Endodermal cell (in vitro differentiated cells): ENCODE measurements around the gene RBM38. TPM values are rescaled to one million over a fixed set of nuclear protein-coding genes. Genes with fewer than 3 reads are reported as not detected.

Source experiments
- DNase-seq: peaks from one replicate; pipeline ENCODE4 v3.0.0-alpha.2; 2017
- H3K27ac ChIP-seq: 2 replicates; pipeline ENCODE4 v1.5.1; 2013; ENCODE audit warnings: mild to moderate bottlenecking, low read depth, low read length, moderate library complexity
- H3K27me3 ChIP-seq: 2 replicates; pipeline ENCODE4 v1.6.1; 2013; ENCODE audit warnings: mild to moderate bottlenecking, low read length, moderate library complexity; ENCODE audit not compliant: insufficient read depth, control insufficient read depth, poor library complexity, severe bottlenecking
- H3K36me3 ChIP-seq: 2 replicates; pipeline ENCODE4 v1.7.0; 2013; ENCODE audit warnings: mild to moderate bottlenecking, low read length, moderate library complexity; ENCODE audit not compliant: control insufficient read depth, insufficient read depth
- H3K4me1 ChIP-seq: one replicate; pipeline ENCODE4 v1.7.0; 2013; ENCODE audit warnings: low read length; ENCODE audit not compliant: control insufficient read depth, insufficient read depth
- H3K4me3 ChIP-seq: 2 replicates; pipeline ENCODE4 v1.5.1; 2013; ENCODE audit warnings: mild to moderate bottlenecking, low read length, moderate library complexity
- H3K9ac ChIP-seq: 2 replicates; pipeline ENCODE4 v1.6.1; 2013; ENCODE audit warnings: mild to moderate bottlenecking, low read length, moderate library complexity; ENCODE audit not compliant: poor library complexity, severe bottlenecking; ENCODE audit errors: extremely low read depth
- H3K9me3 ChIP-seq: 2 replicates; pipeline ENCODE4 v1.6.1; 2013; ENCODE audit warnings: mild to moderate bottlenecking, low read length, moderate library complexity; ENCODE audit not compliant: control insufficient read depth
- H3K27ac Mint-ChIP-seq: 2 replicates; pipeline ENCODE4 v1.8.0; 2020; ENCODE audit warnings: mixed read lengths
- H3K27me3 Mint-ChIP-seq: 2 replicates; pipeline ENCODE4 v1.8.0; 2021; ENCODE audit warnings: mild to moderate bottlenecking, mixed read lengths; ENCODE audit not compliant: insufficient read depth
- H3K36me3 Mint-ChIP-seq: 2 replicates; pipeline ENCODE4 v1.8.0; 2020; ENCODE audit warnings: low read depth, mixed read lengths
- H3K4me1 Mint-ChIP-seq: 2 replicates; pipeline ENCODE4 v1.8.0; 2020; ENCODE audit warnings: mixed read lengths
- H3K4me3 Mint-ChIP-seq: 2 replicates; pipeline ENCODE4 v1.8.0; 2020; ENCODE audit warnings: mild to moderate bottlenecking, moderate library complexity, mixed read lengths
- H3K9me3 Mint-ChIP-seq: 2 replicates; pipeline ENCODE4 v1.8.0; 2020; ENCODE audit warnings: mild to moderate bottlenecking, mixed read lengths
- WGBS, 2 experiments: methylation state at CpG; one replicate each; pipeline versions ENCODE4 v1.1.5 to v1.1.7; 2013; ENCODE audit warnings: missing lambda C conversion rate in 2 of 2, mixed read lengths in 1 of 2; ENCODE audit not compliant: insufficient coverage in 1 of 2, insufficient read length in 1 of 2; 5-methylcytosine and 5-hydroxymethylcytosine counted together
- total RNA-seq, 2 donors: library from RNA; stranded (reverse); fragmentation: NEBNext Ultra II Directional in 1 of 2; extraction: Animal tissue kit (Norgen Biotek cat#: 25700) in 1 of 2; gene quantifications; 2 replicates in 1 of 2; 3 replicates in 1 of 2; pipeline ENCODE4 v1.2.1, GENCODE V29; 2021
- TF ChIP-seq, protein P1 (sequence below): fragments of 200-600 bp; sonication (generic); conservative IDR thresholded peaks from 2 replicates; pipeline ENCODE4 v1.5.0; 2021; ENCODE audit warnings: antibody characterized with exemption, mild to moderate bottlenecking

The RBM38 gene
- total RNA-seq, 2 donors from 2014 or later: 29.0 to 30.2 TPM

DNA sequence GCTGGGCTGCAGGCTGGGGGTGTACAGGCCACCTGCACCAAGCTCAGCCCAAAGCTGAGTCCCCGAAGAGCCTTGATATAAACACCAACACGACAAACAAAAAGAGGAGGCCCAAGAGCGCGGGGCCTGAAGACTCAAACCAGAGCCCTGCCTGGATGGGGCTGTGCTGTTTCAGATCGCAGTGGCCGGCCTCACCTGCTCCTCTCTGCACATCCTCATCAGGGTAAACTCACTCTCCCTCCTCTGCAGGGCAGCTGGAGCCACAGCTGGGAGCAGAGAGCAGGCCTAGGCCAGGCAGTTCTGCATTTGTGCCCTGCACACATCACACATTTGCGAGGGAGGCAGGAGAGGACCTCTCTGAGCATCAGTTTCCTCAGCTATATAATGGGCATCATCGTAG, 3.7 kb upstream of the RBM38 start:
- DNase-seq: no peak
- Mint-ChIP-seq H3K27me3 (peaks cover 14% of the 10 kb centered on the region), H3K4me3 (no peak overlapping the region), H3K9me3 (no peaks in the 10 kb centered on the region), H3K4me1 (peaks cover 8% of the 10 kb centered on the region), H3K27ac (no peak overlapping the region), H3K36me3 (peaks cover 12% of the 10 kb centered on the region)
- WGBS, 2 experiments: 94% methylated on average over 8 of the region's 8 CpGs
- Histone ChIP-seq H3K27me3 (peaks cover 16% of the 10 kb centered on the region), H3K9ac (no peak overlapping the region), H3K4me1 (peaks cover 4% of the 10 kb centered on the region), H3K36me3 (peaks cover 7% of the 10 kb centered on the region), H3K4me3 (no peak overlapping the region), H3K9me3 (no peaks in the 10 kb centered on the region), H3K27ac (no peak overlapping the region)
- TF ChIP-seq, protein P1, sequence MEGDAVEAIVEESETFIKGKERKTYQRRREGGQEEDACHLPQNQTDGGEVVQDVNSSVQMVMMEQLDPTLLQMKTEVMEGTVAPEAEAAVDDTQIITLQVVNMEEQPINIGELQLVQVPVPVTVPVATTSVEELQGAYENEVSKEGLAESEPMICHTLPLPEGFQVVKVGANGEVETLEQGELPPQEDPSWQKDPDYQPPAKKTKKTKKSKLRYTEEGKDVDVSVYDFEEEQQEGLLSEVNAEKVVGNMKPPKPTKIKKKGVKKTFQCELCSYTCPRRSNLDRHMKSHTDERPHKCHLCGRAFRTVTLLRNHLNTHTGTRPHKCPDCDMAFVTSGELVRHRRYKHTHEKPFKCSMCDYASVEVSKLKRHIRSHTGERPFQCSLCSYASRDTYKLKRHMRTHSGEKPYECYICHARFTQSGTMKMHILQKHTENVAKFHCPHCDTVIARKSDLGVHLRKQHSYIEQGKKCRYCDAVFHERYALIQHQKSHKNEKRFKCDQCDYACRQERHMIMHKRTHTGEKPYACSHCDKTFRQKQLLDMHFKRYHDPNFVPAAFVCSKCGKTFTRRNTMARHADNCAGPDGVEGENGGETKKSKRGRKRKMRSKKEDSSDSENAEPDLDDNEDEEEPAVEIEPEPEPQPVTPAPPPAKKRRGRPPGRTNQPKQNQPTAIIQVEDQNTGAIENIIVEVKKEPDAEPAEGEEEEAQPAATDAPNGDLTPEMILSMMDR: no peak

- TF ChIP-seq, protein P1: no peak
- Mint-ChIP-seq H3K9me3 (no peaks in the 10 kb centered on the region), H3K36me3 (peaks cover 13% of the 10 kb centered on the region), H3K4me1 (peaks cover 9% of the 10 kb centered on the region), H3K27me3 (peaks cover 14% of the 10 kb centered on the region), H3K27ac (no peak overlapping the region), H3K4me3 (no peak overlapping the region)
- peaks cover 16% of the 10 kb centered on the region for H3K27me3 ChIP-seq
- no peak overlapping the region for H3K9ac ChIP-seq
- WGBS, 2 experiments: 85 to 88% methylated on average over 4 to 7 of the region's 7 CpGs
- H3K9me3 ChIP-seq: no peaks in the 10 kb centered on the region
- DNase-seq: no peak
- peaks cover 4% of the 10 kb centered on the region for H3K36me3 ChIP-seq
- no peak overlapping the region for H3K27ac ChIP-seq
- H3K4me3 ChIP-seq: no peak overlapping the region
- peaks cover 7% of the 10 kb centered on the region for H3K4me1 ChIP-seq
These were observed 3.2 kb upstream of the RBM38 start for GRCh38 chr20:57387945-57388371.

GRCh38 chr20:57388953-57389694, 2.1 kb upstream of the RBM38 start:
- H3K27me3 ChIP-seq: peaks cover 16% of the 10 kb centered on the region
- Mint-ChIP-seq H3K27me3 (peaks cover 14% of the 10 kb centered on the region), H3K27ac (no peak overlapping the region), H3K4me3 (peak overlapping the region; percentile 75), H3K36me3 (peaks cover 21% of the 10 kb centered on the region), H3K4me1 (peaks cover 12% of the 10 kb centered on the region), H3K9me3 (no peaks in the 10 kb centered on the region)
- peaks cover 7% of the 10 kb centered on the region for H3K4me1 ChIP-seq
- H3K36me3 ChIP-seq: peaks cover 4% of the 10 kb centered on the region
- H3K9me3 ChIP-seq: no peaks in the 10 kb centered on the region
- peak; percentile 82 for DNase-seq
- H3K4me3 ChIP-seq: no peak overlapping the region
- WGBS, 2 experiments: 16 to 18% methylated on average over 32 to 57 of the region's 57 CpGs
- H3K9ac ChIP-seq: no peak overlapping the region
- H3K27ac ChIP-seq: no peak overlapping the region
- TF ChIP-seq, protein P1: peak; percentile 59
